ENCODE measurements around the gene PXN. TPM values are rescaled to one million over a fixed set of nuclear protein-coding genes. Genes with fewer than 3 reads are reported as not detected.

Gene PXN
- total RNA-seq, 1 experiment from 2014 or later = 156 TPM

- no TSS peak for BruUV-seq (replicated peaks)
- DNase-seq = no peak
- CTCF ChIA-PET = interaction anchor here (0.7 kb wide), 1 partner anchor 200 kb away, joined by 4 read pairs; no protein-coding TSS in a partner anchor
- Mint-ChIP-seq H3K27ac (ENCODE audit: unreplicated experiment) (no peak overlapping the region), H3K36me3 (ENCODE audit: insufficient read depth, unreplicated experiment) (peaks cover 59% of the 10 kb centered on the region), H3K4me3 (ENCODE audit: low read depth, unreplicated experiment) (no peak overlapping the region), H3K27me3 (ENCODE audit: unreplicated experiment) (no peaks in the 10 kb centered on the region), H3K4me1 (ENCODE audit: low read depth, unreplicated experiment) (no peaks in the 10 kb centered on the region), H3K9me3 (ENCODE audit: low read depth, unreplicated experiment) (no peaks in the 10 kb centered on the region)
- intact Hi-C loops (cut with micrococcal nuclease; ENCODE audit: unreplicated experiment) = no loop called here
- TF ChIP-seq CTCF (IDR thresholded peaks at IDR 0.05; ENCODE audit: unreplicated experiment) = no peak
Observed at GRCh38 chr12:120170631-120171030, 94.9 kb downstream of the PXN start.

- H3K4me1 Mint-ChIP-seq (ENCODE audit: low read depth, unreplicated experiment) = no peaks in the 10 kb centered on the region
- no peak for DNase-seq
- no peak overlapping the region for H3K27ac Mint-ChIP-seq (ENCODE audit: unreplicated experiment)
Observed at GRCh38 chr12:120169946-120170345, 95.6 kb downstream of the PXN start.

GRCh38 chr12:120168337-120168736 lies 97.2 kb downstream of the PXN start:
- intact Hi-C loops (cut with micrococcal nuclease; ENCODE audit: unreplicated experiment) = no loop called here
- no peaks in the 10 kb centered on the region for H3K9me3 Mint-ChIP-seq (ENCODE audit: low read depth, unreplicated experiment)
- no peak for TF ChIP-seq CTCF (IDR thresholded peaks at IDR 0.05; ENCODE audit: unreplicated experiment)
- H3K27me3 Mint-ChIP-seq (ENCODE audit: unreplicated experiment) = no peaks in the 10 kb centered on the region
- H3K27ac Mint-ChIP-seq (ENCODE audit: unreplicated experiment) = no peak overlapping the region
- no peak for DNase-seq
- no TSS peak for BruUV-seq (replicated peaks)
- H3K36me3 Mint-ChIP-seq (ENCODE audit: insufficient read depth, unreplicated experiment) = peaks cover 55% of the 10 kb centered on the region
- no peak overlapping the region for H3K4me3 Mint-ChIP-seq (ENCODE audit: low read depth, unreplicated experiment)
- H3K4me1 Mint-ChIP-seq (ENCODE audit: low read depth, unreplicated experiment) = no peaks in the 10 kb centered on the region
- CTCF ChIA-PET = no interaction called here

More at GRCh38 chr12:120169946-120170345, 95.6 kb downstream of the PXN start:
- Mint-ChIP-seq H3K27me3 (ENCODE audit: unreplicated experiment) (no peaks in the 10 kb centered on the region), H3K9me3 (ENCODE audit: low read depth, unreplicated experiment) (no peaks in the 10 kb centered on the region), H3K4me3 (ENCODE audit: low read depth, unreplicated experiment) (no peak overlapping the region), H3K36me3 (ENCODE audit: insufficient read depth, unreplicated experiment) (peaks cover 53% of the 10 kb centered on the region)
- CTCF ChIA-PET = interaction anchor here (0.7 kb wide), 1 partner anchor 200 kb away, joined by 4 read pairs; no protein-coding TSS in a partner anchor
- intact Hi-C loops (cut with micrococcal nuclease; ENCODE audit: unreplicated experiment) = no loop called here
- TF ChIP-seq CTCF (IDR thresholded peaks at IDR 0.05; ENCODE audit: unreplicated experiment) = no peak
- no TSS peak for BruUV-seq (replicated peaks)

- intact Hi-C loops (cut with micrococcal nuclease; ENCODE audit: unreplicated experiment) = no loop called here
- peaks cover 55% of the 10 kb centered on the region for H3K36me3 Mint-ChIP-seq (ENCODE audit: insufficient read depth, unreplicated experiment)
Observed at GRCh38 chr12:120167529-120168095, 97.9 kb downstream of the PXN start.

More at GRCh38 chr12:120167529-120168095, 97.9 kb downstream of the PXN start:
- Mint-ChIP-seq H3K4me3 (ENCODE audit: low read depth, unreplicated experiment) (no peak overlapping the region), H3K4me1 (ENCODE audit: low read depth, unreplicated experiment) (no peaks in the 10 kb centered on the region), H3K27me3 (ENCODE audit: unreplicated experiment) (no peaks in the 10 kb centered on the region), H3K27ac (ENCODE audit: unreplicated experiment) (no peak overlapping the region), H3K9me3 (ENCODE audit: low read depth, unreplicated experiment) (no peaks in the 10 kb centered on the region)
- TF ChIP-seq CTCF (IDR thresholded peaks at IDR 0.05; ENCODE audit: unreplicated experiment) = no peak
- CTCF ChIA-PET = no interaction called here
- DNase-seq = no peak
- no TSS peak for BruUV-seq (replicated peaks)

All from Calu3 (cell line).